ENCODE measurements around the gene ENAH. TPM values are rescaled to one million over a fixed set of nuclear protein-coding genes. Genes with fewer than 3 reads are reported as not detected.
"Not testable (repeated sequence)": the region's sequence is repeated elsewhere in the genome, so short reads cannot be mapped to it uniquely, and the experiment has no call there.

ENAH gene
- total RNA-seq: 10 to 100 TPM in 5 of 6 experiments, 1 to 10 TPM in 1; 9.0 to 33.2 (median 20.8) TPM
- long read RNA-seq, partial matches to known transcripts: 0 of 1 reads
- long read RNA-seq, other reads (novel, unspliced or antisense): 1 of 1 reads

DNA sequence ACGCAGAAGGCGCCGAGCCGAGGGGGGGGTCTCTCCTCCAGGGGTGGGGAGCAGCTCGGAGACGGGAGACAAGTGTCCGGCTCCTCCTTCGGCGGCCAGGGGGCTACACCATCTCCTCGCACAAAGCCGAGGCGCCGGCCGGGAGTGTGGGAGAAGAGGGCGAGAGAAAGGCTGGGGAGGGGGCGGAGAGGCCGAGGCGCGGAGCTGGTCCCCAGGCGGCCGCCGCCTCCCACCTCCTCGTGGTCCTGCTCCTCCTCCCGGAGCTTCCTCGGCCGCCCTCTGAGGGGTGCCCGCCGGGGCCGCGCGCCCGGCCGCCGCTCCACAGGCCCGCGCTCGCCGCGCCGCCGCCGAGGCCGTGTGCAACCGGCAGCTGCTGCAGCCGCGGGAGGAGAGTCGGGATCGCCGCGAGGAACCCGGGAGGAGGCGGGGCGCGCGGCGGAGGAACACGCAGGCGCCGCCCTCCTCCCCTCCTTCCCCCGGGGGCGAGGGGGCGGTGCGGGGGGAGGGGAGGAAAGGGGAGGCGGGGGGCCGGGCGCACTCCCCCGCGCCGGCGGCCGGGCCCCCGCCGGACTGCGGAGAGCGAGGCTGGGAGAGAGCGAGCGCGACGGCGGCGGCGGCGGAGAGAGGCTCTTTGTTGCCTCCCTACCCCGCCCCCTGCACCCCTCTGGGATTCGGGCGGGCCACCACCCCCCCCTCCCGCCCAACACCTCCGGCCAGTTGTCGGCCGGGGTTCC lies at the start of gene ENAH:
Gene ENAH (minus strand): TSS at position 395 of the 734 bp plus-strand sequence. CDS start 433 bp downstream, outside the sequence.
- peak; percentile 78 to 83 (median 80) for DNase-seq
- H3K4me1 ChIP-seq: no peaks in the 10 kb centered on the region
- H3K27ac ChIP-seq: peak within 1 kb of the TSS; percentile 75 to 82 (median 78)
- TF ChIP-seq, protein P1, sequence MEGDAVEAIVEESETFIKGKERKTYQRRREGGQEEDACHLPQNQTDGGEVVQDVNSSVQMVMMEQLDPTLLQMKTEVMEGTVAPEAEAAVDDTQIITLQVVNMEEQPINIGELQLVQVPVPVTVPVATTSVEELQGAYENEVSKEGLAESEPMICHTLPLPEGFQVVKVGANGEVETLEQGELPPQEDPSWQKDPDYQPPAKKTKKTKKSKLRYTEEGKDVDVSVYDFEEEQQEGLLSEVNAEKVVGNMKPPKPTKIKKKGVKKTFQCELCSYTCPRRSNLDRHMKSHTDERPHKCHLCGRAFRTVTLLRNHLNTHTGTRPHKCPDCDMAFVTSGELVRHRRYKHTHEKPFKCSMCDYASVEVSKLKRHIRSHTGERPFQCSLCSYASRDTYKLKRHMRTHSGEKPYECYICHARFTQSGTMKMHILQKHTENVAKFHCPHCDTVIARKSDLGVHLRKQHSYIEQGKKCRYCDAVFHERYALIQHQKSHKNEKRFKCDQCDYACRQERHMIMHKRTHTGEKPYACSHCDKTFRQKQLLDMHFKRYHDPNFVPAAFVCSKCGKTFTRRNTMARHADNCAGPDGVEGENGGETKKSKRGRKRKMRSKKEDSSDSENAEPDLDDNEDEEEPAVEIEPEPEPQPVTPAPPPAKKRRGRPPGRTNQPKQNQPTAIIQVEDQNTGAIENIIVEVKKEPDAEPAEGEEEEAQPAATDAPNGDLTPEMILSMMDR (IDR thresholded peaks at IDR 0.05): no peak
- peak; percentile 86 for TF ChIP-seq POLR2A (IDR thresholded peaks at IDR 0.05)
- peak; percentile 83 to 93 (median 91) for ATAC-seq
- WGBS (ENCODE audit: insufficient coverage, low coverage, low lambda C conversion rate, missing lambda C conversion rate): no CpG with 5 or more reads among the region's 90 CpGs
- no peaks in the 10 kb centered on the region for H3K27me3 ChIP-seq
- peak within 1 kb of the TSS; percentile 70 to 82 (median 74) for H3K4me3 ChIP-seq
- no peaks in the 10 kb centered on the region for H3K9me3 ChIP-seq
- intact Hi-C loops (cut with DNase I): loop anchor here in 1 of 2 donors (10.0 kb wide), 1 partner anchor 178 kb away; no protein-coding TSS in a partner anchor
- no peaks in the 10 kb centered on the region for H3K36me3 ChIP-seq

DNA sequence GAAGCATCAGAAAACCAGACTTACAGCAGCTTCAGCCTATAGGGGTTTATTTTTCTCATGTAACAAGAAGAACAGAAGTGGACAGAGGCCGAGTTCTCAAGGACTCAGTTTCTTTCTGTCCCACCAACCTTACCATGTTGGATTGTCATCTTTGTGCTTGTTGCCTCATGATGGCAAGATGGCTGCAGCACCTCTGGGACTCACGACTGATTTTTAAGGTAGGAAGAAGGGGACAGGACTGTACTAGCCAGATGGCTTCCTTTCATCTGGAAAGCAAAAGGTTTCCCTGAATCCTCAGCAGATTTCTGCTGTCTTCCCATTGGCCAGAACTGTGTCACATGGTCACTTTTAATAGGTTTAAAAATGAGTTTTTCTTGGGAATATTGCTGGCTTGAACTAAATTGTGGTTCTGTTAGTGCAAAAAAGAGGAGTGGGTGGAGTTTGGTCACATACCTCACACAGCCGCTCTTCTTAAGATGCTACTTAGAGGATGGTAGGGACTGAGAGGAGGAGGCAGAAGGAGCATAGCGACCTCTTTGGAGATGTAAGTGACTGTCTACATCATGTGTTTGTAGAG lies 48.1 kb upstream of the ENAH start:
- no peak overlapping the region for H3K4me3 ChIP-seq
- DNase-seq (no peak), ATAC-seq (no peak)
- H3K27me3 ChIP-seq: no peaks in the 10 kb centered on the region
- H3K4me1 ChIP-seq: peaks cover 0 to 6% (median 3%) of the 10 kb centered on the region in 4 donors
- no peaks in the 10 kb centered on the region for H3K36me3 ChIP-seq
- H3K27ac ChIP-seq: no peak overlapping the region
- intact Hi-C loops (cut with DNase I): no loop called here
- TF ChIP-seq, protein P1 (IDR thresholded peaks at IDR 0.05): no peak
- no peak for TF ChIP-seq POLR2A (IDR thresholded peaks at IDR 0.05)
- 93% methylated on average over 4 of the region's 4 CpGs for WGBS (ENCODE audit: insufficient coverage, low coverage, low lambda C conversion rate, missing lambda C conversion rate)
- H3K9me3 ChIP-seq: no peaks in the 10 kb centered on the region

DNA sequence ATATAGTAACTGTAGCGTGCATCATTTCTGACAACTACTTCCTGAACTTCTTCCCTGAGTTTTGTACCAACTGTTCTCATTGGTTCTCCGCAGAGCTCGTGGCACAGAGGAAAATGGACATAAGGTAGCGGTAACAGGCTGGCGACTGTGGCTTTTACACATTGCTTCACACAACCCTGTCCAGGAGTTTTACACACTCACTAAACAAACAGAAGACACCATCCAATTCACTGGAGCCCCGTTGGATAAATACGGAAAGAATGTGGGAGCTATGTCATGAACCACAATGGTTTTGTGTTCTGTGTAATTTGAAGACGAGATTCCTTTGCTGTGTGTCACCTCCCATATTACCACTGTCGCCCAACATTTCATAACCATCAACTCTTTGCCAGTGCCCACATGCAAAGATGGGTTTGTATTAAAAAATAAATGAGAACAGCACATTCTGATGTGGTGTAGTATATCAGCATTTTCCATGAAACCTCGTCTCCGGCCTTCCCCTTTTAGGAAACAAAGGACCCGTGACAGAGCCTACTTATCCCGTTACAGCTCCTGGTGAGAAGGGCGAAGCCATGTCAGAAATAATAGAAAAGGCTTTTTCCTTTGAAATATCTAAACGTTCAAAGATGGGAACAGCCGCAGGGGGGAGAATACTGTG lies 47.4 kb upstream of the ENAH start:
- Histone ChIP-seq H3K27me3 (no peaks in the 10 kb centered on the region), H3K4me1 (peaks cover 0 to 12% (median 6%) of the 10 kb centered on the region in 4 donors), H3K27ac (no peak overlapping the region), H3K36me3 (no peaks in the 10 kb centered on the region), H3K4me3 (no peak overlapping the region), H3K9me3 (no peaks in the 10 kb centered on the region)
- 68% methylated on average over 16 of the region's 16 CpGs for WGBS (ENCODE audit: insufficient coverage, low coverage, low lambda C conversion rate, missing lambda C conversion rate)
- ATAC-seq: peak in 3 of 4 donors; percentile 16 to 32 (median 22)
- no peak for DNase-seq
- intact Hi-C loops (cut with DNase I): no loop called here
- TF ChIP-seq POLR2A (IDR thresholded peaks at IDR 0.05): no peak
- TF ChIP-seq, protein P1 (IDR thresholded peaks at IDR 0.05): no peak

DNA sequence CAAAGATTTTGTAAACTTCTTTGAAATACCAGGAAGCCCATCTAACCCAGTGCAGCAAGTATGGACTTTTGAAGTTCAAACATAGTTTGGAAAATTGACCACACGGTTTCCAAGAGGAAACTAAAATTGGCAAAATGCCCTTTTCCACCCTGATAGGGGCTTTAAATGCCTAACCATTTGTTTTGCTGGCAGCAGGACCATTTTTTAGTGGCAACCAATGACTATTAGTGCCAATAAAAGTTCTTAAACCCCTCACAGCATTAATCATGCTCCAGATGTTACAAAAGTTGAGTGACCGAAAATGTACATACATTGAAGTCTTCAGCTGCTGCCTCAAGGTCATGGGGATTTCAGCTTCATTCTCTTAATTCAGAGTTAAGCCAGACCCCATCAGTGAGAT lies 46.4 kb upstream of the ENAH start:
- 39% methylated on average over 2 of the region's 2 CpGs for WGBS (ENCODE audit: insufficient coverage, low coverage, low lambda C conversion rate, missing lambda C conversion rate)
- no peak overlapping the region for H3K27ac ChIP-seq
- no peaks in the 10 kb centered on the region for H3K9me3 ChIP-seq
- DNase-seq: no peak
- intact Hi-C loops (cut with DNase I): no loop called here
- TF ChIP-seq, protein P1 (IDR thresholded peaks at IDR 0.05): no peak
- no peak for TF ChIP-seq POLR2A (IDR thresholded peaks at IDR 0.05)
- no peaks in the 10 kb centered on the region for H3K27me3 ChIP-seq
- peak in 1 of 4 donors; percentile 36 for ATAC-seq
- H3K36me3 ChIP-seq: no peaks in the 10 kb centered on the region
- peaks cover 0 to 20% (median 10%) of the 10 kb centered on the region in 4 donors for H3K4me1 ChIP-seq
- H3K4me3 ChIP-seq: no peak overlapping the region

DNA sequence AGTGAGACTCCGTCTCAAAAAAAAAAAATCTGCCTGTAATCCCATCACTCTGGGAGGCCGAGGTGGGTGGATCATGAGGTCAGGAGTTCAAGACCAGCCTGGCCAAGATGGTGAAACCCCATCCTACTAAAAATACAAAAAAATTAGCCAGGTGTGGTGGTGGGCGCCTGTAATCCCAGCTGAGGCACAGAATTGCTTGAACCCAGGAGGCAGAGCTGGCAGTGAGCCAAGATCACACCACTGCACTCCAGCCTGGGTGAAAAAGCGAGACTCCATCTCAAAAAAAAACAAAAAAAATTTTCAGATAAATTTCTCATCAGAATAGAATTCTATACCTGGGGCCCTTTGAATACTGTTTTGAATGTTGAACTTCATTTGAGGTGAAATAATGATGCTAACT lies 45.3 kb upstream of the ENAH start:
- intact Hi-C loops (cut with DNase I); H3K9me3 ChIP-seq; H3K27ac ChIP-seq; H3K27me3 ChIP-seq; ATAC-seq; DNase-seq; H3K4me3 ChIP-seq; H3K36me3 ChIP-seq: not testable (repeated sequence)
- WGBS (ENCODE audit: insufficient coverage, low coverage, low lambda C conversion rate, missing lambda C conversion rate): 95% methylated on average over 3 of the region's 4 CpGs
- peaks cover 0 to 31% (median 17%) of the 10 kb centered on the region in 4 donors for H3K4me1 ChIP-seq
